ENCODE results near the gene RBM38. TPM values are rescaled to one million over a fixed set of nuclear protein-coding genes. Genes with fewer than 3 reads are reported as not detected.

RBM38 gene
- total RNA-seq, 4 donors from 2014 or later: 3.7 to 9.1 (median 6.3) TPM

GRCh38 chr20:57439993-57440392 lies 48.8 kb downstream of the RBM38 start:
- TF ChIP-seq, protein P1, sequence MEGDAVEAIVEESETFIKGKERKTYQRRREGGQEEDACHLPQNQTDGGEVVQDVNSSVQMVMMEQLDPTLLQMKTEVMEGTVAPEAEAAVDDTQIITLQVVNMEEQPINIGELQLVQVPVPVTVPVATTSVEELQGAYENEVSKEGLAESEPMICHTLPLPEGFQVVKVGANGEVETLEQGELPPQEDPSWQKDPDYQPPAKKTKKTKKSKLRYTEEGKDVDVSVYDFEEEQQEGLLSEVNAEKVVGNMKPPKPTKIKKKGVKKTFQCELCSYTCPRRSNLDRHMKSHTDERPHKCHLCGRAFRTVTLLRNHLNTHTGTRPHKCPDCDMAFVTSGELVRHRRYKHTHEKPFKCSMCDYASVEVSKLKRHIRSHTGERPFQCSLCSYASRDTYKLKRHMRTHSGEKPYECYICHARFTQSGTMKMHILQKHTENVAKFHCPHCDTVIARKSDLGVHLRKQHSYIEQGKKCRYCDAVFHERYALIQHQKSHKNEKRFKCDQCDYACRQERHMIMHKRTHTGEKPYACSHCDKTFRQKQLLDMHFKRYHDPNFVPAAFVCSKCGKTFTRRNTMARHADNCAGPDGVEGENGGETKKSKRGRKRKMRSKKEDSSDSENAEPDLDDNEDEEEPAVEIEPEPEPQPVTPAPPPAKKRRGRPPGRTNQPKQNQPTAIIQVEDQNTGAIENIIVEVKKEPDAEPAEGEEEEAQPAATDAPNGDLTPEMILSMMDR (IDR thresholded peaks at IDR 0.05; ENCODE audit: low read depth): no peak

- TF ChIP-seq, protein P1 (IDR thresholded peaks at IDR 0.05; ENCODE audit: low read depth): no peak
Measured at GRCh38 chr20:57440678-57441509, 49.7 kb downstream of the RBM38 start.

DNA sequence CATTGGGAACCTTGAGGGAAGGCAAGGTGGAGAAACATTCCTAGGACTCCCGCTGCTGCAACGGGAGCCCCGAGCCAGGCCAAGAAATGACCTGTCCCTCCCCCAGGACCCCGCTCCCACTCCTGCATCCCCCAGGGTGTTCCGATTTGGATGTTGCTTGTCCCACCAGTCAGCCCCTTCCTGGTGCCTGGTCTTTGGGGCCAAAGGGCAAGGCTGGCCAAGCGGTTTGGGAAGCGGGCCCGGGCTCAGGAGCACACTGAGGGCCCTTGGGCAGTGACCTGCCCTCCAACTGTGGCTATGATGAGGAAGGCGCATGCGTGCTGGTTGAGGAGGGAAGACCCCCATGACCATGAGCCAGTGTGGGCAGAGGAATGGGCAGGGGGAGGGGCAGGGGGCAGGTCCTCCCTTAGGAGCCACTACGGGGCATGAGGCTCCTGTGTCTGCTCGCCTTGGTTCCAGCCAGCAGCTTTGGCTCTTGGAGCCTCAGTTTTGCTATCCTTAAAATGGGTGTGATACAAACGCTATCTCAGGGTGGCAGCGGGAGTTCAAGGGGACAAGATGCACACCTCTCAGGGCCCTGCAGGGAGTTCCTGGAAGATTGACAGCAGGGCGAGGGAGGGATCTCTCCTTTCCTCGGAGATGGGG lies 50.4 kb downstream of the RBM38 start:
- TF ChIP-seq, protein P1 (IDR thresholded peaks at IDR 0.05; ENCODE audit: low read depth): no peak

GRCh38 chr20:57442158-57442887 lies 51.1 kb downstream of the RBM38 start:
- TF ChIP-seq, protein P1 (IDR thresholded peaks at IDR 0.05; ENCODE audit: low read depth): no peak

DNA sequence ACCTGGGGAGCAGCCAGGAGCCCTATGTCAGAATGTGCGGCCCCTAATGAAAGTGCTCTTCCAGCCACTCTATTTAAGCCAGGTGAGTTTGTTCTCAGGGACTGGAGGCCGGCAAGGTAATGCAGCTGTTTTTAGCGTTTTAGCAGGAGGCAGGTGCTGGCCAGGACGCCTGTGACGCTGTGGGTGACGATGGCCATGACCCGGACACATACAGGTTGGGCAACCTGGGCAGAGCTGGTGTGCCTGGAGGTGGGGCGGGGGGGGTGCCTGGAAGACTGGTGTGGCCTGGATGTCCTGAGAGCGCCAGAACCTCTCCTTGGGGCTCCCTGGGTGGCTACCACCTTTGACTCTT lies 51.7 kb downstream of the RBM38 start:
- TF ChIP-seq, protein P1 (IDR thresholded peaks at IDR 0.05; ENCODE audit: low read depth): no peak

DNA sequence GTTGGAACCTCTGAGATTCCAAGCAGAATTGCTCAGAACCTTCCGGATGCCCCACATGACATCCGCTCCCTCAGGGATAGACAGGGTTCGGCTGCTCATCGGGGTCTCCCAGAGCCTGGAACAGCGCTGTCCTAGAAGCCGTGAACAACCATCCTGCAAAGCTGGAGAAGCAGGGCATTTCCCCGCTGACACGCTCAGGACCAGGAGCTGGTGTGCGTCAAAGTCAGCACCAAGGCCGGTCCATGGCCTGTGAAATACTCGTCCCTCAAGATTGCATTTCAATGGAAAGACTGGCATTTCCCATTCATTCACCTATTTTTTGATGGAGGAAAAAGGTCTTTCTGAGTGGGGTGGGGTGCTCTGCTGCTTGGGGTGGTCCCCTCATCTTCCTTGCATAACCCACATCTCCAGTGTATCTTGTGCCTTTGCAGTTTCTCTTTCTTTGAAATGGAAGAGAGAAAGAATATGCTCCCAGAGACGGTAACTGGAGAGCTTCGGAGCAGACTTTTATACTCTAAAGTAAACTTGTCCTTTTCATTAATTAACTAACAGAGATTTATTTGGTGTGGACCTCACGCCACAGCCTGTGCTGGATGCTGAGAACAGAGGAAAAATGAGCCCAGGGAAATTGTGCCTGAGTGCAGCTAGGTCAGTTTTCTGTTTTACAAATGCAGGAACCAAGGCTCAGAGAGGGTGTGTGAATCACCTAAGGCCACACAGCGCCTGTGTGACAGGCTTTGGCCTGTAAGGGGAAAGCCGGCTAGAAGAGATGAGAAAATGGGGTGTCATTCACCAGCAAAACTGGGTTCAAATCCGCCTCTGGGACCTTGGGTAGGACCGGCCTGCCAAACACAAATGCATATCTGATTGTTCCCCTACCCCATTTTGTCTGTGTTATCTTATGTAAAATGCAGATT lies 52.4 kb downstream of the RBM38 start:
- TF ChIP-seq, protein P1 (IDR thresholded peaks at IDR 0.05; ENCODE audit: low read depth): no peak
